ENCODE measurements around the gene ACVR1.

The ACVR1 gene
- 19.6 to 25.0 reads per million in 2 donors for total RNA-seq

GRCh38 chr2:157876066-157876785, at the start of gene ACVR1:
TSS of gene ACVR1 (minus strand) at chr2:157876330. CDS start at chr2:157799493, 76,837 bp downstream.
- peak; percentile 76 for DNase-seq

GRCh38 chr2:157925071-157925470, 48.9 kb upstream of the ACVR1 start:
- DNase-seq, result no peak

GRCh38 chr2:157923598-157924217, 47.6 kb upstream of the ACVR1 start:
- no peak for DNase-seq

- no peak for DNase-seq
Observed at GRCh38 chr2:157922815-157923214, 46.7 kb upstream of the ACVR1 start.

GRCh38 chr2:157922336-157922735, 46.2 kb upstream of the ACVR1 start:
- DNase-seq, result no peak

GRCh38 chr2:157920736-157921135, 44.6 kb upstream of the ACVR1 start:
- DNase-seq, result no peak

- no peak for DNase-seq
Observed at GRCh38 chr2:157919181-157919580, 43.1 kb upstream of the ACVR1 start.

GRCh38 chr2:157918319-157918718, 42.2 kb upstream of the ACVR1 start:
- DNase-seq, result no peak

GRCh38 chr2:157911750-157912149, 35.6 kb upstream of the ACVR1 start:
- no peak for DNase-seq

GRCh38 chr2:157911246-157911645, 35.1 kb upstream of the ACVR1 start:
- no peak for DNase-seq

GRCh38 chr2:157905092-157905491, 29.0 kb upstream of the ACVR1 start:
- DNase-seq, result no peak

- no peak for DNase-seq
Observed at GRCh38 chr2:157903626-157904025, 27.5 kb upstream of the ACVR1 start.

- no peak for DNase-seq
Observed at GRCh38 chr2:157903151-157903550, 27.0 kb upstream of the ACVR1 start.

- DNase-seq, result no peak
Observed at GRCh38 chr2:157902692-157903091, 26.6 kb upstream of the ACVR1 start.

GRCh38 chr2:157901325-157901724, 25.2 kb upstream of the ACVR1 start:
- no peak for DNase-seq

- DNase-seq, result no peak
Observed at GRCh38 chr2:157900684-157901083, 24.6 kb upstream of the ACVR1 start.

GRCh38 chr2:157900203-157900602, 24.1 kb upstream of the ACVR1 start:
- no peak for DNase-seq

- no peak for DNase-seq
Observed at GRCh38 chr2:157899125-157899839, 23.2 kb upstream of the ACVR1 start.

- no peak for DNase-seq
Observed at GRCh38 chr2:157898591-157898996, 22.5 kb upstream of the ACVR1 start.

- DNase-seq, result no peak
Observed at GRCh38 chr2:157897106-157897971, 21.2 kb upstream of the ACVR1 start.

- no peak for DNase-seq
Observed at GRCh38 chr2:157895531-157895930, 19.4 kb upstream of the ACVR1 start.

GRCh38 chr2:157894694-157895435, 18.7 kb upstream of the ACVR1 start:
- no peak for DNase-seq

Data from activated gamma-delta T cell (primary cell).